Measurements from ENCODE around the gene CCDC12. TPM values are rescaled to one million over a fixed set of nuclear protein-coding genes. Genes with fewer than 3 reads are reported as not detected.

CCDC12 gene
- total RNA-seq, 4 donors from 2014 or later = 56.1 to 86.8 (median 81.6) TPM

GRCh38 chr3:46979958-46980497 lies 3.5 kb upstream of the CCDC12 start:
- peak overlapping the region; percentile 93 for H3K27ac ChIP-seq
- no peak for DNase-seq (ENCODE audit: low spot score in 2 of 2)
- H3K27me3 ChIP-seq = no peaks in the 10 kb centered on the region
- H3K9me3 ChIP-seq = no peaks in the 10 kb centered on the region
- H3K4me1 ChIP-seq = peaks cover 77% of the 10 kb centered on the region
- H3K36me3 ChIP-seq = no peaks in the 10 kb centered on the region
- TF ChIP-seq POLR2A (IDR thresholded peaks at IDR 0.05) (no peak), EP300 (IDR thresholded peaks at IDR 0.05) (no peak), CTCF (IDR thresholded peaks at IDR 0.05) (no peak), POLR2AphosphoS5 (IDR thresholded peaks at IDR 0.05) (no peak)
- WGBS = 8% methylated on average over 6 of the region's 40 CpGs
- peak overlapping the region; percentile 57 for H3K4me3 ChIP-seq

DNA sequence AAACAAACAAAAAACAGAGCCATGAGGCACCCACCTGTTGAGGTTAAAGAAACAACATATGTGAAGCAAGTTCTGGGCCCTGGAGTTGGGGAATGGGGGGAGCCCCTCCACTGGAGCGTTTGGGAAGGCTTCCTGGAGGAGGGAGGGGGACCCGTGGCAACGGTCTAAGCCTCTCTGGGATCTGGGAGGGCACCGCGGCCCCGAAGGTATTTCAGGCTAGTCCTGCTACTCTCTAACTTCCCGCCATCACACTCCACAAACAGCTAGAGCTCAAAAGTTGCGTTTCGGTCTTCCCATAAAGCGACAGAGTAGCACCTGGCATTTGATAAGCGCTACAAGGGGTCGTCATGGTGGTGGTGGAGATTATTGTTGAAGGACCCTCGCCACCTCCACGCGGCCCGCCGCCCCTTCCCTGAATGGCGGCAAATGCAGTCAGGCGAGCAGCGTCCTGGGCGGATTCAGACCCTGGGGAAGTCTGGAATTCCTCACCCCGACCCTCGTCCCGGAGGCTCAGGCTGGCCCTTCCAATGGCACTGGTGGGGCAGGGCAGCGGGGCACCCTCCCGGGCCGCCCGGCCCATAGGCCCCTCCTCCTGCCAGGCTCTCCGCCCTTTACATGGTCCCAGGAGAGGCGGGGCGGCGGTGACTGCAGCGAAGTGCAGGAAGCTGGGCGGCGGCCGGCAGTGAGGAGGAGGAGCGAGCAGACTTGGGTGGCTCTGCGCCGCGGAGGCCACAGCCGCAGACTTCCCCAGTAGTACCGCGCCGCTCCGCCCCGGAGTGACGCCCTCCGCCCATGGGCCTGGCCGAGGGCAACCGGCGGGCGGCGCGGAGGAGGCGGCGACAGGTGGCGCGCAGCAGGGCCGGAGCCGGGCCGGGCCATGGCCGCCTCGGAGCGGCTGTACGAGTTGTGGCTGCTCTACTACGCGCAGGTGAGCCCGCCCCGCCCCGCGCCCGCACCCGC lies 2.7 kb upstream of the CCDC12 start, which contains the start of gene NBEAL2:
Gene NBEAL2 (plus strand): TSS at position 682 of the 960 bp plus-strand sequence. CDS start 196 bp downstream, at position 878.
- Histone ChIP-seq H3K27me3 (no peaks in the 10 kb centered on the region), H3K36me3 (no peaks in the 10 kb centered on the region), H3K4me1 (peaks cover 77% of the 10 kb centered on the region), H3K4me3 (peak within 1 kb of the TSS; percentile 57), H3K27ac (peak within 1 kb of the TSS; percentile 93), H3K9me3 (no peaks in the 10 kb centered on the region)
- peak; percentile 98 to 99 for DNase-seq (ENCODE audit: low spot score in 2 of 2)
- 11% methylated on average over 10 of the region's 73 CpGs for WGBS
- TF ChIP-seq POLR2AphosphoS5 (IDR thresholded peaks at IDR 0.05) (peak in 2 of 3 donors; percentile 11 to 42), POLR2A (IDR thresholded peaks at IDR 0.05) (peak in 1 of 2 donors; percentile 37), CTCF (IDR thresholded peaks at IDR 0.05) (no peak), EP300 (IDR thresholded peaks at IDR 0.05) (no peak)

DNA sequence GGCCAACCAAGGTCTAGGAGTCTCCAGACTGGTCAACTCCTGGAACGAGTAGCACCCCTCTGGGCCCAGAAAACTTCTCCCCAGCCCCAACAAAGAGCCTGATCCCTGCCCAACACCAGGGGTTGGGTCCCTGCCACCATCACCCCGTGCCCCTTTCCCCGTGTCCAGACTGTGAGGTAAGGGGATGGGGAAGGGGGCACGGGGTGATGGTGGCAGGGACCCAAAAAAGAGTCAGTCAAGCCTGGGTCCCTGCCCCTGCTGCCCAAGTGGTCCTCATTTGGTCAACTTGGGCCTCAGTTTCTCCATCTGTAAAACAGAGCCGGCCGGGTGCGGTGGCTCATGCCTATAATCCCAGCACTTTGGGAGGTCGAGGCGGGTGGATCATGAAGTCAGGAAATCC lies 1.8 kb upstream of the CCDC12 start:
- Histone ChIP-seq H3K9me3 (no peaks in the 10 kb centered on the region), H3K4me3 (peak overlapping the region; percentile 57), H3K36me3 (no peaks in the 10 kb centered on the region), H3K27me3 (no peaks in the 10 kb centered on the region), H3K27ac (peak overlapping the region; percentile 93), H3K4me1 (peaks cover 83% of the 10 kb centered on the region)
- WGBS = 87% methylated on average over 8 of the region's 9 CpGs
- TF ChIP-seq CTCF (IDR thresholded peaks at IDR 0.05) = no peak
- TF ChIP-seq POLR2AphosphoS5 (IDR thresholded peaks at IDR 0.05) = no peak
- no peak for TF ChIP-seq POLR2A (IDR thresholded peaks at IDR 0.05)
- no peak for TF ChIP-seq EP300 (IDR thresholded peaks at IDR 0.05)
- DNase-seq (ENCODE audit: low spot score in 2 of 2) = peak in 1 of 2 donors; percentile 63

DNA sequence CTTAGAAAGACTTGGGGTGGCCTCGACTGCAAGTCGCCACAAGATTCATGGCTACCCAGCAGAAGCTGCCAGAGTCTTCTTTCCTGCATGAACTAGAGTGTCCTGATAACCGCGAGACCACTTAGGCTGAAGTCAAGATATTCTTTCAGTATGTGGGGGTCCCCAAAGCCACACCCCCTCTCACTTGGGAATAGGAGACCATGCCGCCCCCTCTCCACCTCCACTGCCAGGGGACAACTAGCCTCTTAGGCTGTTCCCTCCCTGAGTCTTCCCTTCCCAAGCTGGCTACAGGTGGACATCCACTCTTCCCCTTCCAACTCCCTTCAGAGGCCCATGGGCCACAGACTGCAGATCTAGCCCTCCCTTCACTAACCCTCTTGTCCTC lies 1.3 kb upstream of the CCDC12 start:
- Histone ChIP-seq H3K9me3 (no peaks in the 10 kb centered on the region), H3K4me3 (no peak overlapping the region), H3K27me3 (no peaks in the 10 kb centered on the region), H3K27ac (no peak overlapping the region), H3K4me1 (peaks cover 81% of the 10 kb centered on the region), H3K36me3 (no peaks in the 10 kb centered on the region)
- DNase-seq (ENCODE audit: low spot score in 2 of 2) = peak in 1 of 2 donors; percentile 63
- WGBS = 84% methylated on average over 5 of the region's 5 CpGs
- TF ChIP-seq CTCF (IDR thresholded peaks at IDR 0.05) (no peak), POLR2AphosphoS5 (IDR thresholded peaks at IDR 0.05) (no peak), EP300 (IDR thresholded peaks at IDR 0.05) (no peak), POLR2A (IDR thresholded peaks at IDR 0.05) (no peak)

All from suprapubic skin (tissue), 4 donors.